Activated CD4-positive, alpha-beta T cell treated with anti-CD3 and anti-CD28 coated beads for 48 hours (primary cell): ENCODE measurements around the gene AEBP1.

Experiments
- DNase-seq: peaks from one replicate; pipeline ENCODE4 v3.0.0-alpha.2; 2020

AEBP1 gene

GRCh38 chr7:44067064-44067951, 36.8 kb upstream of the AEBP1 start:
- DNase-seq, result no peak

GRCh38 chr7:44068054-44068453, 36.1 kb upstream of the AEBP1 start:
- no peak for DNase-seq

GRCh38 chr7:44071726-44072363, 32.3 kb upstream of the AEBP1 start:
- no peak for DNase-seq

GRCh38 chr7:44072364-44073231, 31.5 kb upstream of the AEBP1 start:
- peak; percentile 57 for DNase-seq

GRCh38 chr7:44073664-44074348, 30.3 kb upstream of the AEBP1 start:
- peak; percentile 49 for DNase-seq

GRCh38 chr7:44074349-44074695, 29.8 kb upstream of the AEBP1 start:
- no peak for DNase-seq

GRCh38 chr7:44075296-44076075, 28.7 kb upstream of the AEBP1 start:
- no peak for DNase-seq

- no peak for DNase-seq
Measured at GRCh38 chr7:44076101-44076895, 27.8 kb upstream of the AEBP1 start.

GRCh38 chr7:44077061-44077460, 27.1 kb upstream of the AEBP1 start:
- no peak for DNase-seq

- no peak for DNase-seq
Measured at GRCh38 chr7:44077681-44078091, 26.5 kb upstream of the AEBP1 start.

GRCh38 chr7:44078521-44078920, 25.6 kb upstream of the AEBP1 start:
- no peak for DNase-seq

- DNase-seq, result no peak
Measured at GRCh38 chr7:44079331-44080021, 24.7 kb upstream of the AEBP1 start.

- DNase-seq, result no peak
Measured at GRCh38 chr7:44080118-44080517, 24.0 kb upstream of the AEBP1 start.

- DNase-seq, result no peak
Measured at GRCh38 chr7:44080686-44081265, 23.4 kb upstream of the AEBP1 start.

- peak; percentile 44 for DNase-seq
Measured at GRCh38 chr7:44081266-44081748, 22.8 kb upstream of the AEBP1 start.

- peak; percentile 99 for DNase-seq
Measured at GRCh38 chr7:44082541-44083207, 21.5 kb upstream of the AEBP1 start.

- DNase-seq, result no peak
Measured at GRCh38 chr7:44083796-44084195, 20.3 kb upstream of the AEBP1 start.

- no peak for DNase-seq
Measured at GRCh38 chr7:44084701-44085100, 19.4 kb upstream of the AEBP1 start.

- DNase-seq, result no peak
Measured at GRCh38 chr7:44085546-44085945, 18.6 kb upstream of the AEBP1 start.
